Ishikawa (cell line): Measurements from ENCODE around the gene COL15A1.

Experiments used
- CEBPB ChIP-seq: IDR thresholded peaks from 2 replicates; pipeline ENCODE4 v1.6.1; 2012
- CREB1 ChIP-seq: IDR thresholded peaks from 2 replicates; pipeline ENCODE4 v1.6.1; 2012; ENCODE audit warnings: low read depth
- EGR1 ChIP-seq: IDR thresholded peaks from 2 replicates; pipeline ENCODE4 v1.6.1; 2012
- EP300 ChIP-seq: IDR thresholded peaks from 2 replicates; pipeline ENCODE4 v1.6.1; 2012; ENCODE audit warnings: borderline replicate concordance
- FOXM1 ChIP-seq: IDR thresholded peaks from 2 replicates; pipeline ENCODE4 v1.6.1; 2012; ENCODE audit warnings: low read depth, borderline replicate concordance
- MAX ChIP-seq: IDR thresholded peaks from 2 replicates; pipeline ENCODE4 v1.6.1; 2012
- NFIC ChIP-seq: IDR thresholded peaks from 2 replicates; pipeline ENCODE4 v1.6.1; 2012
- RAD21 ChIP-seq: IDR thresholded peaks from 2 replicates; pipeline ENCODE4 v1.6.1; 2012; ENCODE audit warnings: low read depth
- REST ChIP-seq: IDR thresholded peaks from 2 replicates; pipeline ENCODE4 v1.6.1; 2012; ENCODE audit warnings: low read depth, mild to moderate bottlenecking
- TAF1 ChIP-seq: IDR thresholded peaks from 2 replicates; pipeline ENCODE4 v1.6.1; 2012; ENCODE audit warnings: low read depth, mild to moderate bottlenecking
- TCF12 ChIP-seq: IDR thresholded peaks from 2 replicates; pipeline ENCODE4 v1.6.1; 2012; ENCODE audit warnings: low read depth
- TEAD4 ChIP-seq: IDR thresholded peaks from 2 replicates; pipeline ENCODE4 v1.6.1; 2012
- USF1 ChIP-seq: IDR thresholded peaks from 2 replicates; pipeline ENCODE4 v1.6.1; 2012
- YY1 ChIP-seq: IDR thresholded peaks from 2 replicates; pipeline ENCODE4 v1.6.1; 2012; ENCODE audit warnings: low read depth
- ZBTB7A ChIP-seq: IDR thresholded peaks from 2 replicates; pipeline ENCODE4 v1.6.1; 2012; ENCODE audit warnings: low read depth

The COL15A1 gene

GRCh38 chr9:99035313-99035712 is 91.6 kb downstream of the COL15A1 start:
- TF ChIP-seq RAD21: no peak

- TF ChIP-seq CEBPB (no peak), TEAD4 (no peak), NFIC (no peak), CREB1 (no peak), REST (no peak), USF1 (no peak)
These were observed 94.2 kb downstream of the COL15A1 start for GRCh38 chr9:99037769-99038483.

- TF ChIP-seq FOXM1 (no peak), USF1 (no peak), TAF1 (no peak), YY1 (no peak), CEBPB (no peak), CREB1 (no peak), NFIC (no peak), ZBTB7A (no peak), REST (no peak), TCF12 (no peak), EP300 (no peak), TEAD4 (no peak), RAD21 (no peak), MAX (no peak), EGR1 (no peak)
These were observed 94.7 kb downstream of the COL15A1 start for GRCh38 chr9:99038484-99038820.

- TF ChIP-seq RAD21 (no peak), MAX (no peak), FOXM1 (no peak), NFIC (no peak), ZBTB7A (no peak), TEAD4 (no peak), CEBPB (no peak), TCF12 (no peak), EGR1 (no peak)
These were observed 95.9 kb downstream of the COL15A1 start for GRCh38 chr9:99039505-99040182.

GRCh38 chr9:99040251-99040900 is 96.7 kb downstream of the COL15A1 start:
- TF ChIP-seq MAX: no peak

- TF ChIP-seq EGR1 (no peak), TCF12 (no peak), MAX (no peak), CEBPB (no peak)
These were observed 97.3 kb downstream of the COL15A1 start for GRCh38 chr9:99040911-99041582.
